Measurements from ENCODE around the gene PIEZO2.

The PIEZO2 gene

GRCh38 chr18:11113046-11113548 is 36.3 kb downstream of the PIEZO2 start:
- no peak for TF ChIP-seq CTCF (conservative IDR thresholded peaks at IDR 0.05; ENCODE audit: low read length)
- no peak for DNase-seq (ENCODE audit: low read depth)
- H3K4me3 ChIP-seq (ENCODE audit: low read length), result no peak overlapping the region

GRCh38 chr18:11112286-11112685 is 37.1 kb downstream of the PIEZO2 start:
- H3K4me3 ChIP-seq (ENCODE audit: low read length), result no peak overlapping the region
- no peak for TF ChIP-seq CTCF (conservative IDR thresholded peaks at IDR 0.05; ENCODE audit: low read length)
- DNase-seq (ENCODE audit: low read depth), result no peak

- no peak overlapping the region for H3K4me3 ChIP-seq (ENCODE audit: low read length)
- DNase-seq (ENCODE audit: low read depth), result no peak
- TF ChIP-seq CTCF (conservative IDR thresholded peaks at IDR 0.05; ENCODE audit: low read length), result no peak
Measured at GRCh38 chr18:11110509-11110908, 38.9 kb downstream of the PIEZO2 start.

GRCh38 chr18:11108947-11109346 is 40.4 kb downstream of the PIEZO2 start:
- TF ChIP-seq CTCF (conservative IDR thresholded peaks at IDR 0.05; ENCODE audit: low read length), result no peak
- H3K4me3 ChIP-seq (ENCODE audit: low read length), result no peak overlapping the region
- no peak for DNase-seq (ENCODE audit: low read depth)

- H3K4me3 ChIP-seq (ENCODE audit: low read length), result no peak overlapping the region
- TF ChIP-seq CTCF (conservative IDR thresholded peaks at IDR 0.05; ENCODE audit: low read length), result no peak
- DNase-seq (ENCODE audit: low read depth), result no peak
Measured at GRCh38 chr18:11106894-11107293, 42.5 kb downstream of the PIEZO2 start.

- DNase-seq (ENCODE audit: low read depth), result no peak
- no peak for TF ChIP-seq CTCF (conservative IDR thresholded peaks at IDR 0.05; ENCODE audit: low read length)
- H3K4me3 ChIP-seq (ENCODE audit: low read length), result no peak overlapping the region
Measured at GRCh38 chr18:11105463-11105862, 43.9 kb downstream of the PIEZO2 start.

- DNase-seq (ENCODE audit: low read depth), result no peak
- no peak for TF ChIP-seq CTCF (conservative IDR thresholded peaks at IDR 0.05; ENCODE audit: low read length)
- no peak overlapping the region for H3K4me3 ChIP-seq (ENCODE audit: low read length)
Measured at GRCh38 chr18:11104307-11104706, 45.1 kb downstream of the PIEZO2 start.

Data from AG10803 (cell line).